DND-41 (cell line): ENCODE data around the gene PGLYRP1.

ENCODE experiments used
- EZH2 ChIP-seq: IDR thresholded peaks from 3 replicates; pipeline ENCODE4 v1.6.1; 2012; ENCODE audit warnings: borderline replicate concordance, low read depth, mild to moderate bottlenecking, moderate library complexity, low read length, inconsistent platforms; ENCODE audit not compliant: severe bottlenecking
- TF ChIP-seq, protein P1 (sequence below): IDR thresholded peaks from 2 replicates; pipeline ENCODE4 v1.5.1; 2012; ENCODE audit warnings: borderline replicate concordance, low read length, moderate library complexity, mild to moderate bottlenecking; ENCODE audit not compliant: poor library complexity, severe bottlenecking; ENCODE audit errors: extremely low read depth

GRCh38 chr19:46035546-46035945, 12.7 kb upstream of the PGLYRP1 start:
- TF ChIP-seq, protein P1, sequence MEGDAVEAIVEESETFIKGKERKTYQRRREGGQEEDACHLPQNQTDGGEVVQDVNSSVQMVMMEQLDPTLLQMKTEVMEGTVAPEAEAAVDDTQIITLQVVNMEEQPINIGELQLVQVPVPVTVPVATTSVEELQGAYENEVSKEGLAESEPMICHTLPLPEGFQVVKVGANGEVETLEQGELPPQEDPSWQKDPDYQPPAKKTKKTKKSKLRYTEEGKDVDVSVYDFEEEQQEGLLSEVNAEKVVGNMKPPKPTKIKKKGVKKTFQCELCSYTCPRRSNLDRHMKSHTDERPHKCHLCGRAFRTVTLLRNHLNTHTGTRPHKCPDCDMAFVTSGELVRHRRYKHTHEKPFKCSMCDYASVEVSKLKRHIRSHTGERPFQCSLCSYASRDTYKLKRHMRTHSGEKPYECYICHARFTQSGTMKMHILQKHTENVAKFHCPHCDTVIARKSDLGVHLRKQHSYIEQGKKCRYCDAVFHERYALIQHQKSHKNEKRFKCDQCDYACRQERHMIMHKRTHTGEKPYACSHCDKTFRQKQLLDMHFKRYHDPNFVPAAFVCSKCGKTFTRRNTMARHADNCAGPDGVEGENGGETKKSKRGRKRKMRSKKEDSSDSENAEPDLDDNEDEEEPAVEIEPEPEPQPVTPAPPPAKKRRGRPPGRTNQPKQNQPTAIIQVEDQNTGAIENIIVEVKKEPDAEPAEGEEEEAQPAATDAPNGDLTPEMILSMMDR = no peak
- TF ChIP-seq EZH2 = no peak
